ENCODE data around the gene ACY1.
"Not testable (repeated sequence)": the region's sequence is repeated elsewhere in the genome, so short reads cannot be mapped to it uniquely, and the experiment has no call there.

The ACY1 gene

DNA sequence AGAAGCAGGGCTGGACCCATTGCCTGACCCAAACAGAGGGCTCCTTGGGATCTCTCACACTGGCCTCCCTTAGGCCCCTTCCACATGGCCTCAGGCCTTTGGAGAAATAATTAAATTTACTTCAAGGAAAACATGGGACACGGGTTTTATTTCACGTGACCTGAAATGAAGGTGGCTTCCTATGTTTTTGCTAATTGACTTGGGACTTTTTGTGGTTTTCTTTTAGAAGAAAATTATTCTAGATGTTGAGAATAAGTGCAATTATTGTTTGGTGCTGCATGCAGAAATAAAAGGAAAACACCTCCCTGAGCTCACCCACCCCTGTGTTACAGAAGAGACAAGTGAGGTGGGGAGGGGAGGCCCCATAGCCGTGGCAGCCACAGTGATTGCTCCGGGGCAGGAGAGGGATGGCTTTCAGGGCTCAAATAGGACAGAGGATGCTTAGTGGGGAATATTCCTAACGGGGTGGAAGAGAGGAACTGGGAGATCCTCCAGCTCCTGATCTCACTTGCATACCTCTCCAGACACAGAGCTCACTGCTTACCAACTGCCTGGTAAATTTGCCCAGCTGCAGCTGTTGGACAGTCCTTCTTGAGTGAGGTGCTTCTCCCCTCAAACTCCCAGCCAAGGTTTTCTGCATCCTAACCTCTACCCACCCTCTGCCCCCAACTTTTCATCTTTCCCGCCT lies 41.6 kb downstream of the ACY1 start:
- no peak for DNase-seq (ENCODE audit: low read depth, low spot score)

DNA sequence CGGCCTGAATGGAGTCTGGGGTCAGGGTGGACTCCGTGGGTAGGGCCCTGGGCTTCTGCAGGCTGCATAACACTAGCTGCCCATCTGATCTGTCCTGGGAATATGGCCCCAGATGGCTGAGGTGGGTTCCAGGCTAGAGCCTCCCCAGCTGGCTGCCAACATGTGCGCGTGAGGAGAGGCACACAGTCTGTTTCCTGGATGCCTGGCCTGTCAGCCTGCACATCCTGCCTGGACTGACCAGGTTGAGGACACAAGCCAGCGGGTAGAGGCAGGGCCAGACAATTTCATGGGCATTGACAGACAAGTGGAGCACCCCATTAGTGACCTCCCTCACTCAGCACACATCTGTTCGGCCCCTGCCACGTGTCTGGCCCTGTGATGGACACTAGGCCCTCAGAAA lies 42.1 kb downstream of the ACY1 start:
- no peak for DNase-seq (ENCODE audit: low read depth, low spot score)

DNA sequence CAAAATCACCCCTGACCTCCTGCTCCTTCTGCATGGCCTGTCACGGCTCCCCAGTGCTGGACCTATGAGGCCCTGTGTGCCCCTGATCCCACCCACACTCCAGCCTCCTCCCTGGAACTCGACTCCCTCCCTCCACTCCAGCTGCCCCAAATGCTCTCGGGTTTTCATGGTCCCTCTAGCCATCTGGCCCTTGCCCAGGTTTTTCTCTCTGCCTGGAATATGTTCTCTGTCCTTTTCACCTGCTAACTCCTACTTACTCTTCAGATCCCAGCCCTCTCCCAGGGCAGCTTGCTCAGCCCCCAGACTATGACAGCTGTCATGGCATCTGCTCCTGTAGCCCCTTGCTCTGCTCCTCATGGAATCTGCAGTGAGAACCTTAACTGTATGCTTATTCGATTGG lies 42.7 kb downstream of the ACY1 start:
- no peak for DNase-seq (ENCODE audit: low read depth, low spot score)

- no peak for DNase-seq (ENCODE audit: low read depth, low spot score)
Measured at GRCh38 chr3:52028572-52028971, 45.2 kb downstream of the ACY1 start.

GRCh38 chr3:52029053-52029452 lies 45.7 kb downstream of the ACY1 start:
- DNase-seq (ENCODE audit: low read depth, low spot score), result no peak

DNA sequence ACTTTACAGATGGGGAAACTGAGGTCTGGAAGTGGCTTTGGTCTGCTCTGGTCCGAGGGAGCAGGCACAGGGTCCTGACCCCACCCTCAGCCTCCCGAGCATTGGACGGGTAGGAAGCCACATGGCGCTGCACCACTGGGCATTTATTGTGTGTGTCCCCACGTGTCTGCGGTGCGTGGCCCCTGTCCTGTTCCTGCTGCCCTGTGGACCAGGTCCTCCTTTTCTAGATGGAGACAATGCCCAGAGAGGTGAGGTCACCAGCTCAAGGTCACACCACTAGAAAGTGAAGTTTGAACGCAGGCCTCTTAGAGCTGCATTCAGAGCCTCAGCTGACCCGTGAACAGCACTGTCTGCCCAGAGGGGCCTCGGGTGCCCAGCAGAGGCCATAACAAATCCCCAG lies 46.2 kb downstream of the ACY1 start:
- no peak for DNase-seq (ENCODE audit: low read depth, low spot score)

DNA sequence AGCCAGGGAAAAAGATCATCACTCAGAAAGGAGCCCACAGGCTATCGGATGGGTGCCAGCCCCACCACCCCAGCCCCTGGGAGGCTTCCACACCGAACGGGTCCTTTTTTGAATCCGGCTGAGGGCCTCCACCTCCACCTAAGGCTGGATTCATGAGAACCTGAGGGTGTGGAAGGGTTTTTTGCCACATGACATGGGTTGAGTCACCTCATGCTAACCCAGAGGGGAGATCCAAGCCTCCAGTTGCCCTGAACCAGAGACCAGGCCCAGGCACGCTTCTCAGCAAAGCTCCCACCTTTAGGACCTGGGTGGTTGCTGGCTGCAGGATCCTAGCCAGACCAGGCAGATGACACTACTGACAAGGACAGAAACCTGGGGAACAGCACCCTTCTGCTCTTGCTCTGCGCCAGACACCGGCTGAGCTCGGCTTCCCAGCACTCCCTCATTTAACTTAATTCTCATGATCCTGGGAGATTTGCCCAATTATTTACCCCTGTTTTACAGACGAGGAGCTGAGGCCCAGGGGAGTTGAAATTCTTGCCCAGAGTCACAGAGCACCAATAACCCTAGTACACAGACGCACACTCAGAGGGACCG lies 47.5 kb downstream of the ACY1 start:
- DNase-seq (ENCODE audit: low read depth, low spot score), result no peak

- no peak for DNase-seq (ENCODE audit: low read depth, low spot score)
Measured at GRCh38 chr3:52031896-52032295, 48.6 kb downstream of the ACY1 start.

DNA sequence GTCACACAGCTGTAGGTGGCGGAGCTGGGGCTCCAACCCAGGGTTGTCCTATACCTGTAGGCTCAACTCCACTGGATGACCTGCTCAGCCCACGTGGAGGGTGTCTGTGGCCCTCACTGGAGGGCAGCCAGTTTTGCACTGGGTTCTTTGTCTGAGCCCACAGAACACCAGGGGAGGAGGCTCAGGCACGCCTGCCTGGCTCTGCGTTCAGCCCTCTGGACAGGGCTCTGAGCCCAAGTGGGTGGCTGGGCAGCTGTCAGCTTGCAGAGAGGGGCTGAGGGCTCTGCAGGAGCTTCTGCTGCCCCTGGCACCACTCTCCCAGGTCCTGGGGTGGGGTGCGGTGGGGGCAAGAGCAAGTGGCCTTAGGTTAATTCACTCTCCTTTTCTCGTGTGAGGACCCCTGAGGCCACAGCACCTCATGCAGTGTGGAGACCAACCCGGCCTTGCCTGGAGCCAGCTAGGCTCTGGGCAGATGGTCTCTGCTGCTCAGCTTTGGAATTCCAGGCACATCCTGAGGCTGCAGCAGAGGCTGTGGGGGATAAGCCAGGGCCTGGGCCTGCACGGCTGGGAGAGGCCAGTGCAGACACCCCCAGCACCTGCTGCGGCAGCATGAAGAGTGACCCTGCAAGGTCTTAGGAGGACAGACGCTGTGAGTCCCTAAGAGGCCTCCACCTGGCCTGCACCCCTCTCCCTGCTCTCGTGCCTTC lies 49.5 kb downstream of the ACY1 start:
- no peak for DNase-seq (ENCODE audit: low read depth, low spot score)

- not testable (repeated sequence) for DNase-seq (ENCODE audit: low read depth, low spot score)
Measured at GRCh38 chr3:52033748-52034147, 50.4 kb downstream of the ACY1 start.

DNA sequence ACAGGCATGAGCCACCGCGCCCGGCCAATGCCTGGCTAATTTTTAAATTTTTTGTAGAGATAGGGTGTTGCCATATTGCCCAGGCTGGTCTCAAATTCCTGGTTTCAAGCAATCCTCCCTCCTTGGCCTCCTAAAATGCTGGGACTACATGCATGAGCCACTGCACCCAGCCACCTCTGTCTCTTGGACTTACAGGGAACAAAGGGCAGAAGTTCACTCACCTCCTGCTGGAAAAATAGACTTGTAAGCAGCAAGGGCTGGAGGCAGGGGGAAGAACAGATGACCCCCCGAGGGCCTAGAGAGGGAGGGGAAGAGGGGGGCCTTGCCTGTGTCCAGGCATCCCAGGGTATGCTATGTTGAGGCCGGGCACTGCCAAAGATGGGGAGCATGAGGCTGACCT lies 50.9 kb downstream of the ACY1 start:
- no peak for DNase-seq (ENCODE audit: low read depth, low spot score)

- DNase-seq (ENCODE audit: low read depth, low spot score), result no peak
Measured at GRCh38 chr3:52034651-52035050, 51.3 kb downstream of the ACY1 start.

DNA sequence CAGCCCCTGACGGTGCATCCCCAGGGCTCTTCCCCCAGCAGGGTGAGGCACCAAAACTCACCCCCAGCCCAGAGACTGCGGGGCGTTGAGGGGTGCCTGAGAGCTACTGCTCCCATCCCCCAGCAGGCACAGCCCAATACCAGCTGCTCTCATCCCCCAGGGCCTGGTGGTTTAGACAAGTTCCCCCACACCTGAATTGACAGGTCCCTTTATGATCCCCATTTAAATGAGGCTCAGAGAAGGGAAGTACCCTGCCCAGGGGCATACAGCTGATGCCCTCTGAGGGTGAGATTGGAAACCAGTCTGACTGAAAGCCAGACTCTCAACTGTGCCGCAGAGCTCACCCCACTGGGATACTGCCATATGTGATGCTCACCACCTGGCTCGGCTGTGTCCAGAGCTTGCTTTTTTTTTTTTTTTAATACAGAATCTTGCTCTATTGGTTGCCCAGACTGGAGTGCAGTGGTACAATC lies 52.9 kb downstream of the ACY1 start:
- no peak for DNase-seq (ENCODE audit: low read depth, low spot score)

- DNase-seq (ENCODE audit: low read depth, low spot score), result no peak
Measured at GRCh38 chr3:52036829-52037228, 53.5 kb downstream of the ACY1 start.

DNA sequence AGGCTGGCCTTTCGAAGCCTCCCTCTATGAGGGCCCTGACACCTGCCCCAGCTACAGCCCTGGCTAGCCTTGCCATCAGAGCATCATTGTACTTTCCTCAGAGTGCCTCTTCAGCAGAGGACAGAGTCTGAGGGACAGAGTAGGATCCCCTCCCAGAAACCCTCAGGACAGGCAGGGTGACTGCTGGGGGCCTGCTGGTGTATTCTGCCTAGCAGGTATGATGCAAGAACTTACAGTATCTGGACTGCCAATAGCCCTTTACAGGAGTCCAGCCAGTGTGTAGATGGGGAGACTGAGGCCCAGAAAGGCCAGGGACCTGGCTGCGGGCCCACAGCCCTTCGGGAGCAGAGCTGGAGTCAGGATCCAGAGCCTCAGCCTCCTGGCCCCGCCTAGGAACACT lies 54.0 kb downstream of the ACY1 start:
- DNase-seq (ENCODE audit: low read depth, low spot score), result no peak

- no peak for DNase-seq (ENCODE audit: low read depth, low spot score)
Measured at GRCh38 chr3:52038227-52038626, 54.9 kb downstream of the ACY1 start.
